ENCODE results near the gene SLC15A1. TPM values are rescaled to one million over a fixed set of nuclear protein-coding genes. Genes with fewer than 3 reads are reported as not detected.

Gene SLC15A1
- total and polyA plus RNA-seq, 12 donors, result 0.01 TPM; not detected in 11

DNA sequence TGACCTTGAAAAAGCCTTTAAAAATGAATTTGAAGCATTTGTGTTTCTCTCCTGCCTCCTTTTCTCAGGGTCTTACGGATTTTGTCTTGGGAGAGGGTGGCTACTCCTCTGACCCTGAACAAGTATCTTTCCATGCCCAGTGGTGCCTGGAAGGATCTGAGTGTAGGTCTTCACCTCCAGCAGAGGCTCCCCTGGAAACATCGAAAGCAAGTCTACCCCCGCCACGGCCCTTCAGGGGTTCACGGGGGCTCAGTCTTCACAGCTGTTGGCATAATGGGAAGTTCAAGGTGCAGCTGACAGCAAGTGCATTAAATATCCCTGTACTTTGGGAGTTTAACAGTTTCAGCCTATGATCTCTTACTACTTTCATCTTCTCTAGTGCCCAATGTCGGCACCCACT lies 42.7 kb upstream of the SLC15A1 start:
- H3K36me3 ChIP-seq, result peaks cover 0 to 84% (median 35%) of the 10 kb centered on the region in 9 donors
- DNase-seq (no peak), ATAC-seq (no peak)
- H3K27ac ChIP-seq, result no peak overlapping the region
- TF ChIP-seq, protein P1, sequence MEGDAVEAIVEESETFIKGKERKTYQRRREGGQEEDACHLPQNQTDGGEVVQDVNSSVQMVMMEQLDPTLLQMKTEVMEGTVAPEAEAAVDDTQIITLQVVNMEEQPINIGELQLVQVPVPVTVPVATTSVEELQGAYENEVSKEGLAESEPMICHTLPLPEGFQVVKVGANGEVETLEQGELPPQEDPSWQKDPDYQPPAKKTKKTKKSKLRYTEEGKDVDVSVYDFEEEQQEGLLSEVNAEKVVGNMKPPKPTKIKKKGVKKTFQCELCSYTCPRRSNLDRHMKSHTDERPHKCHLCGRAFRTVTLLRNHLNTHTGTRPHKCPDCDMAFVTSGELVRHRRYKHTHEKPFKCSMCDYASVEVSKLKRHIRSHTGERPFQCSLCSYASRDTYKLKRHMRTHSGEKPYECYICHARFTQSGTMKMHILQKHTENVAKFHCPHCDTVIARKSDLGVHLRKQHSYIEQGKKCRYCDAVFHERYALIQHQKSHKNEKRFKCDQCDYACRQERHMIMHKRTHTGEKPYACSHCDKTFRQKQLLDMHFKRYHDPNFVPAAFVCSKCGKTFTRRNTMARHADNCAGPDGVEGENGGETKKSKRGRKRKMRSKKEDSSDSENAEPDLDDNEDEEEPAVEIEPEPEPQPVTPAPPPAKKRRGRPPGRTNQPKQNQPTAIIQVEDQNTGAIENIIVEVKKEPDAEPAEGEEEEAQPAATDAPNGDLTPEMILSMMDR (IDR thresholded peaks at IDR 0.05), result no peak
- no peaks in the 10 kb centered on the region for H3K27me3 ChIP-seq
- intact Hi-C loops (cut with DNase I), result no loop called here
- 96 to 98% methylated on average over 6 of the region's 6 CpGs for WGBS, 2 donors
- no peak overlapping the region for H3K4me3 ChIP-seq
- H3K9me3 ChIP-seq, result no peaks in the 10 kb centered on the region
- no peaks in the 10 kb centered on the region for H3K4me1 ChIP-seq

GRCh38 chr13:98794498-98794897 lies 42.0 kb upstream of the SLC15A1 start:
- Histone ChIP-seq H3K9me3 (no peaks in the 10 kb centered on the region), H3K4me3 (no peak overlapping the region), H3K27ac (no peak overlapping the region), H3K36me3 (peaks cover 0 to 79% (median 35%) of the 10 kb centered on the region in 9 donors), H3K4me1 (no peaks in the 10 kb centered on the region), H3K27me3 (no peaks in the 10 kb centered on the region)
- TF ChIP-seq, protein P1 (IDR thresholded peaks at IDR 0.05), result no peak
- WGBS, 2 donors, result 92 to 94% methylated on average over 12 of the region's 12 CpGs
- intact Hi-C loops (cut with DNase I), result no loop called here
- ATAC-seq, result no peak
- DNase-seq, result no peak

DNA sequence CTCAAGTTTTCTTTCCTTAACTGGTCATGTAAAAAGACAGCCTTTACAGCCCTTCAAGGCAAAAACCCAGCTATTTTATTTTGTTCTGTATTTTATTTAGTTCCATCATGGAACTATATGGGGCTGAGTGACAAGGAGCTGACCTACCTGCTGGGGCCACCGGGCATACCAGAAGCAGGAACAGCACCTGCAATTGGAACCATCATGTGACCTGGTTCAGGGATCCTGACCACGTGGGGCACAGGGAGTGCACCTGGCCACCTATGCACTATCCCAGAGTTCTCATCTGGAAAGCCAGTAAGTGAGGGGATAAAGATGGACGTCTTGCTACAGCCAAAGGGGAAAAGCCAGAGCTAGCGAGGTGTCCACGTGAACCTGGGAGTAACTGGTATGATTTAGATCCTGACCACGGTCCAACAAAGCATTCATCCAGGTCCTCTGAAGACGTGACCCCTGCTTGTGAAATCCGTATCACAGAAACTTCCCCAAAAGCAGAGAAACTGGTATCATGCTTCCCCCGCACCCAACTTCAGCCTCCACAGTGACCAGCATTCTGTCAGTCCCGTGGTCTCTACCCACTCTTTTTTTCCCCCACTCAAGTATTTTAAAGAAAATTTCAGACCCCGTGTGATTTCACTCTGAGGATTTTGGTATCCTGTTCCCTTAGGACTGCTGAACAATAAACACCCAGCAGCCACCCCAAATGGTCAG lies 40.5 kb upstream of the SLC15A1 start:
- H3K4me1 ChIP-seq, result no peaks in the 10 kb centered on the region
- intact Hi-C loops (cut with DNase I), result no loop called here
- 91 to 92% methylated on average over 11 of the region's 11 CpGs for WGBS, 2 donors

GRCh38 chr13:98792321-98792720 lies 39.8 kb upstream of the SLC15A1 start:
- ATAC-seq (no peak), DNase-seq (no peak)
- intact Hi-C loops (cut with DNase I), result no loop called here
- TF ChIP-seq, protein P1 (IDR thresholded peaks at IDR 0.05), result no peak
- Histone ChIP-seq H3K27ac (no peak overlapping the region), H3K27me3 (peaks cover 0 to 6% (median 0%) of the 10 kb centered on the region in 7 donors), H3K36me3 (peaks cover 0 to 58% (median 35%) of the 10 kb centered on the region in 9 donors), H3K4me1 (no peaks in the 10 kb centered on the region), H3K9me3 (no peaks in the 10 kb centered on the region), H3K4me3 (no peak overlapping the region)
- WGBS, 2 donors, result 88 to 91% methylated on average over 9 of the region's 9 CpGs

More for the DNA sequence above, 40.5 kb upstream of the SLC15A1 start:
- Histone ChIP-seq H3K9me3 (no peaks in the 10 kb centered on the region), H3K4me3 (no peak overlapping the region), H3K27ac (no peak overlapping the region), H3K27me3 (peaks cover 0 to 6% (median 0%) of the 10 kb centered on the region in 7 donors), H3K36me3 (peaks cover 0 to 64% (median 35%) of the 10 kb centered on the region in 9 donors)
- ATAC-seq (no peak), DNase-seq (no peak)
- TF ChIP-seq, protein P1 (IDR thresholded peaks at IDR 0.05), result no peak
